ENCODE data around the gene AGPAT2.

- TF ChIP-seq CTCF (conservative IDR thresholded peaks at IDR 0.05) (no peak), ZFX (IDR thresholded peaks at IDR 0.05) (no peak)
Observed at GRCh38 chr9:136724772-136725171, 37.5 kb upstream of the AGPAT2 start.

Data from C4-2B (cell line).